ENCODE measurements around the gene RPP25L.

Gene RPP25L

GRCh38 chr9:34590381-34591247, 21.3 kb downstream of the RPP25L start:
- Histone ChIP-seq H3K4ac (ENCODE audit: low read depth, low read length) (no peak overlapping the region), H3K18ac (ENCODE audit: low read length) (no peak overlapping the region), H4K12ac (ENCODE audit: low read depth, low read length) (no peak overlapping the region), H3K79me1 (ENCODE audit: low read length) (no peaks in the 10 kb centered on the region), H3K79me2 (ENCODE audit: control insufficient read depth, insufficient read depth, low read length, poor library complexity) (no peaks in the 10 kb centered on the region), H4K91ac (ENCODE audit: low read depth, low read length) (no peak overlapping the region), H3K9ac (ENCODE audit: low read length) (no peak overlapping the region), H3K23ac (ENCODE audit: low read length) (no peak overlapping the region), H4K8ac (ENCODE audit: low read depth, low read length) (no peak overlapping the region), H2BK5ac (ENCODE audit: low read depth, low read length, poor library complexity) (no peak overlapping the region), H3K14ac (ENCODE audit: low read length) (no peak overlapping the region), H3K4me2 (ENCODE audit: low read length) (peak overlapping the region; percentile 66), H2BK120ac (ENCODE audit: insufficient read depth, low read length, poor library complexity) (no peak overlapping the region), H2AFZ (ENCODE audit: insufficient read depth, low read length, poor library complexity) (no peak overlapping the region), H2BK12ac (ENCODE audit: low read length) (no peak overlapping the region), H3K4me3 (ENCODE audit: low read depth, low read length) (no peak overlapping the region), H3K9me3 (ENCODE audit: insufficient read depth, low read depth, low read length) (peaks cover 7% of the 10 kb centered on the region), H2AK5ac (ENCODE audit: low read length) (no peak overlapping the region), H3K36me3 (ENCODE audit: control insufficient read depth in 1 of 2, insufficient read depth in 2 of 2, low read length in 2 of 2) (no peaks in the 10 kb centered on the region), H3K27ac (ENCODE audit: low read depth, low read length) (no peak overlapping the region), H3K27me3 (ENCODE audit: insufficient read depth, low read length) (peaks cover 74% of the 10 kb centered on the region), H3K4me1 (ENCODE audit: control insufficient read depth in 1 of 2, insufficient read depth in 2 of 2, low read length in 2 of 2) (peaks cover 12 to 14% of the 10 kb centered on the region in 2 experiments)
- no CpG with 5 or more reads among the region's 40 CpGs for WGBS (ENCODE audit: extremely low coverage, insufficient coverage, insufficient read length)
- no peak for DNase-seq

- Histone ChIP-seq H3K79me2 (ENCODE audit: control insufficient read depth, insufficient read depth, low read length, poor library complexity) (no peaks in the 10 kb centered on the region), H3K23ac (ENCODE audit: low read length) (no peak within 1 kb of the TSS), H3K4me3 (ENCODE audit: low read depth, low read length) (peak within 1 kb of the TSS; percentile 60), H2BK12ac (ENCODE audit: low read length) (no peak within 1 kb of the TSS), H3K27ac (ENCODE audit: low read depth, low read length) (no peak within 1 kb of the TSS), H3K27me3 (ENCODE audit: insufficient read depth, low read length) (peaks cover 82% of the 10 kb centered on the region), H4K8ac (ENCODE audit: low read depth, low read length) (no peak within 1 kb of the TSS), H4K91ac (ENCODE audit: low read depth, low read length) (no peak within 1 kb of the TSS), H3K18ac (ENCODE audit: low read length) (no peak within 1 kb of the TSS), H3K4me1 (ENCODE audit: control insufficient read depth in 1 of 2, insufficient read depth in 2 of 2, low read length in 2 of 2) (peaks cover 12 to 14% of the 10 kb centered on the region in 2 experiments), H3K14ac (ENCODE audit: low read length) (no peak within 1 kb of the TSS), H3K9me3 (ENCODE audit: insufficient read depth, low read depth, low read length) (peaks cover 9% of the 10 kb centered on the region), H3K36me3 (ENCODE audit: control insufficient read depth in 1 of 2, insufficient read depth in 2 of 2, low read length in 2 of 2) (no peaks in the 10 kb centered on the region), H3K4ac (ENCODE audit: low read depth, low read length) (no peak within 1 kb of the TSS), H3K4me2 (ENCODE audit: low read length) (peak within 1 kb of the TSS; percentile 66), H2BK5ac (ENCODE audit: low read depth, low read length, poor library complexity) (no peak within 1 kb of the TSS), H2AK5ac (ENCODE audit: low read length) (no peak within 1 kb of the TSS), H3K79me1 (ENCODE audit: low read length) (no peaks in the 10 kb centered on the region), H2BK120ac (ENCODE audit: insufficient read depth, low read length, poor library complexity) (no peak within 1 kb of the TSS), H3K9ac (ENCODE audit: low read length) (no peak within 1 kb of the TSS), H4K12ac (ENCODE audit: low read depth, low read length) (no peak within 1 kb of the TSS), H2AFZ (ENCODE audit: insufficient read depth, low read length, poor library complexity) (no peak within 1 kb of the TSS)
- no CpG with 5 or more reads among the region's 104 CpGs for WGBS (ENCODE audit: extremely low coverage, insufficient coverage, insufficient read length)
- no peak for DNase-seq
Measured at GRCh38 chr9:34589636-34590380, 22.1 kb downstream of the RPP25L start, which contains the start of gene CNTFR. CNTFR (minus strand) TSS chr9:34589724; CDS start chr9:34568981, 20,743 bp downstream.

GRCh38 chr9:34588671-34589635, 22.9 kb downstream of the RPP25L start:
- Histone ChIP-seq H3K18ac (ENCODE audit: low read length) (no peak overlapping the region), H4K91ac (ENCODE audit: low read depth, low read length) (no peak overlapping the region), H3K27ac (ENCODE audit: low read depth, low read length) (no peak overlapping the region), H3K79me1 (ENCODE audit: low read length) (no peaks in the 10 kb centered on the region), H2AK5ac (ENCODE audit: low read length) (no peak overlapping the region), H2AFZ (ENCODE audit: insufficient read depth, low read length, poor library complexity) (no peak overlapping the region), H3K4ac (ENCODE audit: low read depth, low read length) (no peak overlapping the region), H4K12ac (ENCODE audit: low read depth, low read length) (no peak overlapping the region), H2BK5ac (ENCODE audit: low read depth, low read length, poor library complexity) (no peak overlapping the region), H3K79me2 (ENCODE audit: control insufficient read depth, insufficient read depth, low read length, poor library complexity) (no peaks in the 10 kb centered on the region), H3K4me3 (ENCODE audit: low read depth, low read length) (peak overlapping the region; percentile 60), H3K4me2 (ENCODE audit: low read length) (peak overlapping the region; percentile 66), H3K9ac (ENCODE audit: low read length) (no peak overlapping the region), H3K9me3 (ENCODE audit: insufficient read depth, low read depth, low read length) (peaks cover 10% of the 10 kb centered on the region), H4K8ac (ENCODE audit: low read depth, low read length) (no peak overlapping the region), H3K36me3 (ENCODE audit: control insufficient read depth in 1 of 2, insufficient read depth in 2 of 2, low read length in 2 of 2) (no peaks in the 10 kb centered on the region), H3K23ac (ENCODE audit: low read length) (no peak overlapping the region), H2BK12ac (ENCODE audit: low read length) (no peak overlapping the region), H3K14ac (ENCODE audit: low read length) (no peak overlapping the region), H3K27me3 (ENCODE audit: insufficient read depth, low read length) (peaks cover 85% of the 10 kb centered on the region), H3K4me1 (ENCODE audit: control insufficient read depth in 1 of 2, insufficient read depth in 2 of 2, low read length in 2 of 2) (peaks cover 12 to 14% of the 10 kb centered on the region in 2 experiments), H2BK120ac (ENCODE audit: insufficient read depth, low read length, poor library complexity) (no peak overlapping the region)
- WGBS (ENCODE audit: extremely low coverage, insufficient coverage, insufficient read length) = no CpG with 5 or more reads among the region's 86 CpGs
- no peak for DNase-seq

GRCh38 chr9:34587271-34587670, 24.6 kb downstream of the RPP25L start:
- peaks cover 10% of the 10 kb centered on the region for H3K9me3 ChIP-seq (ENCODE audit: insufficient read depth, low read depth, low read length)
- H3K14ac ChIP-seq (ENCODE audit: low read length) = no peak overlapping the region
- H3K79me1 ChIP-seq (ENCODE audit: low read length) = no peaks in the 10 kb centered on the region
- no peak overlapping the region for H4K12ac ChIP-seq (ENCODE audit: low read depth, low read length)
- no peaks in the 10 kb centered on the region for H3K36me3 ChIP-seq (ENCODE audit: control insufficient read depth in 1 of 2, insufficient read depth in 2 of 2, low read length in 2 of 2)
- no peak overlapping the region for H2AK5ac ChIP-seq (ENCODE audit: low read length)
- no peak for DNase-seq
- H3K79me2 ChIP-seq (ENCODE audit: control insufficient read depth, insufficient read depth, low read length, poor library complexity) = no peaks in the 10 kb centered on the region
- H3K4me1 ChIP-seq (ENCODE audit: control insufficient read depth in 1 of 2, insufficient read depth in 2 of 2, low read length in 2 of 2) = peaks cover 12 to 14% of the 10 kb centered on the region in 2 experiments
- no peak overlapping the region for H4K91ac ChIP-seq (ENCODE audit: low read depth, low read length)
- H2BK5ac ChIP-seq (ENCODE audit: low read depth, low read length, poor library complexity) = no peak overlapping the region
- no peak overlapping the region for H3K18ac ChIP-seq (ENCODE audit: low read length)
- H3K27me3 ChIP-seq (ENCODE audit: insufficient read depth, low read length) = peaks cover 74% of the 10 kb centered on the region
- no peak overlapping the region for H3K4me3 ChIP-seq (ENCODE audit: low read depth, low read length)
- no peak overlapping the region for H2BK120ac ChIP-seq (ENCODE audit: insufficient read depth, low read length, poor library complexity)
- no peak overlapping the region for H2AFZ ChIP-seq (ENCODE audit: insufficient read depth, low read length, poor library complexity)
- no peak overlapping the region for H3K27ac ChIP-seq (ENCODE audit: low read depth, low read length)
- WGBS (ENCODE audit: extremely low coverage, insufficient coverage, insufficient read length) = no CpG with 5 or more reads among the region's 2 CpGs
- H3K9ac ChIP-seq (ENCODE audit: low read length) = no peak overlapping the region
- H4K8ac ChIP-seq (ENCODE audit: low read depth, low read length) = no peak overlapping the region
- H3K4me2 ChIP-seq (ENCODE audit: low read length) = no peak overlapping the region
- H3K4ac ChIP-seq (ENCODE audit: low read depth, low read length) = no peak overlapping the region
- no peak overlapping the region for H2BK12ac ChIP-seq (ENCODE audit: low read length)
- no peak overlapping the region for H3K23ac ChIP-seq (ENCODE audit: low read length)

All from trophoblast cell (in vitro differentiated cells and primary cell).